HCT116 (cell line): ENCODE measurements around the gene PEX26.

ENCODE experiments used
- EGR1 ChIP-seq: IDR thresholded peaks from 2 replicates; pipeline ENCODE4 v1.6.1; 2012; ENCODE audit warnings: low read depth
- EZH2 ChIP-seq: fragments of 200-600 bp; sonication (generic); IDR thresholded peaks from 2 replicates; pipeline ENCODE4 v1.6.1; 2017; ENCODE audit warnings: antibody characterized with exemption, mixed run types
- EZH2phosphoT487 ChIP-seq: fragments of 200-600 bp; IDR thresholded peaks from 2 replicates; pipeline ENCODE4 v1.6.1; 2018; ENCODE audit warnings: antibody characterized with exemption, borderline replicate concordance
- FOSL1 ChIP-seq: IDR thresholded peaks from 2 replicates; pipeline ENCODE4 v1.6.1; 2012; ENCODE audit warnings: low read depth
- JUND ChIP-seq: IDR thresholded peaks from 2 replicates; pipeline ENCODE4 v1.6.1; 2012
- POLR2A ChIP-seq: IDR thresholded peaks from 2 replicates; pipeline ENCODE4 v1.7.0; 2011; ENCODE audit warnings: borderline replicate concordance; ENCODE audit not compliant: insufficient read depth, insufficient read length; ENCODE audit errors: extremely low read depth
- POLR2AphosphoS5 ChIP-seq: IDR thresholded peaks from 2 replicates; pipeline ENCODE4 v1.6.1; 2011; ENCODE audit warnings: mild to moderate bottlenecking, low read depth, low read length, moderate library complexity
- RAD21 ChIP-seq: IDR thresholded peaks from 2 replicates; pipeline ENCODE4 v1.6.1; 2012; ENCODE audit warnings: low read depth, mild to moderate bottlenecking
- SIN3A ChIP-seq: IDR thresholded peaks from 2 replicates; pipeline ENCODE4 v1.6.1; 2012; ENCODE audit warnings: low read depth
- TCF7L2 ChIP-seq: IDR thresholded peaks from 2 replicates; pipeline ENCODE4 v1.7.0; 2011; ENCODE audit warnings: borderline replicate concordance, inconsistent platforms; ENCODE audit not compliant: insufficient read depth, insufficient read length; ENCODE audit errors: extremely low read depth
- YY1 ChIP-seq: IDR thresholded peaks from 2 replicates; pipeline ENCODE4 v1.6.1; 2011; ENCODE audit warnings: low read length, low read depth, moderate library complexity, mild to moderate bottlenecking; ENCODE audit not compliant: insufficient replicate concordance; ENCODE audit errors: extremely low read depth
- ZFX ChIP-seq: fragments of 450-650 bp; IDR thresholded peaks from 2 replicates; pipeline ENCODE4 v1.6.1; 2017
- TF ChIP-seq, protein P1 (sequence below), 3 experiments: fragments of 200-600 bp in 1 of 3; sonication (generic) in 1 of 3; IDR thresholded peaks in 2 of 3; conservative IDR thresholded peaks in 1 of 3; 2 replicates each; pipeline ENCODE4 v1.5.1; 2012 to 2017; ENCODE audit warnings: low read depth in 2 of 3, low read length in 2 of 3, antibody characterized with exemption in 1 of 3, borderline replicate concordance in 1 of 3, control low read depth in 1 of 3, mild to moderate bottlenecking in 1 of 3, mixed read lengths in 1 of 3, mixed run types in 1 of 3, moderate library complexity in 1 of 3; ENCODE audit not compliant: insufficient read depth in 1 of 3
- TF ChIP-seq, protein P2 (sequence below): IDR thresholded peaks from 2 replicates; pipeline ENCODE4 v1.6.1; 2012; ENCODE audit warnings: low read depth

GRCh38 chr22:18032455-18033101 is 45.2 kb upstream of the PEX26 start:
- TF ChIP-seq, protein P1, sequence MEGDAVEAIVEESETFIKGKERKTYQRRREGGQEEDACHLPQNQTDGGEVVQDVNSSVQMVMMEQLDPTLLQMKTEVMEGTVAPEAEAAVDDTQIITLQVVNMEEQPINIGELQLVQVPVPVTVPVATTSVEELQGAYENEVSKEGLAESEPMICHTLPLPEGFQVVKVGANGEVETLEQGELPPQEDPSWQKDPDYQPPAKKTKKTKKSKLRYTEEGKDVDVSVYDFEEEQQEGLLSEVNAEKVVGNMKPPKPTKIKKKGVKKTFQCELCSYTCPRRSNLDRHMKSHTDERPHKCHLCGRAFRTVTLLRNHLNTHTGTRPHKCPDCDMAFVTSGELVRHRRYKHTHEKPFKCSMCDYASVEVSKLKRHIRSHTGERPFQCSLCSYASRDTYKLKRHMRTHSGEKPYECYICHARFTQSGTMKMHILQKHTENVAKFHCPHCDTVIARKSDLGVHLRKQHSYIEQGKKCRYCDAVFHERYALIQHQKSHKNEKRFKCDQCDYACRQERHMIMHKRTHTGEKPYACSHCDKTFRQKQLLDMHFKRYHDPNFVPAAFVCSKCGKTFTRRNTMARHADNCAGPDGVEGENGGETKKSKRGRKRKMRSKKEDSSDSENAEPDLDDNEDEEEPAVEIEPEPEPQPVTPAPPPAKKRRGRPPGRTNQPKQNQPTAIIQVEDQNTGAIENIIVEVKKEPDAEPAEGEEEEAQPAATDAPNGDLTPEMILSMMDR (IDR thresholded peaks at IDR 0.05 in 2 of 3, conservative IDR thresholded peaks at IDR 0.05 in 1 of 3; ENCODE audit: borderline replicate concordance in 1 of 3, insufficient read depth in 1 of 3, low read depth in 2 of 3, low read length in 2 of 3): no peak
- TF ChIP-seq POLR2AphosphoS5: no peak
- no peak for TF ChIP-seq TCF7L2
- TF ChIP-seq EGR1: no peak
- TF ChIP-seq RAD21: no peak
- TF ChIP-seq, protein P2, sequence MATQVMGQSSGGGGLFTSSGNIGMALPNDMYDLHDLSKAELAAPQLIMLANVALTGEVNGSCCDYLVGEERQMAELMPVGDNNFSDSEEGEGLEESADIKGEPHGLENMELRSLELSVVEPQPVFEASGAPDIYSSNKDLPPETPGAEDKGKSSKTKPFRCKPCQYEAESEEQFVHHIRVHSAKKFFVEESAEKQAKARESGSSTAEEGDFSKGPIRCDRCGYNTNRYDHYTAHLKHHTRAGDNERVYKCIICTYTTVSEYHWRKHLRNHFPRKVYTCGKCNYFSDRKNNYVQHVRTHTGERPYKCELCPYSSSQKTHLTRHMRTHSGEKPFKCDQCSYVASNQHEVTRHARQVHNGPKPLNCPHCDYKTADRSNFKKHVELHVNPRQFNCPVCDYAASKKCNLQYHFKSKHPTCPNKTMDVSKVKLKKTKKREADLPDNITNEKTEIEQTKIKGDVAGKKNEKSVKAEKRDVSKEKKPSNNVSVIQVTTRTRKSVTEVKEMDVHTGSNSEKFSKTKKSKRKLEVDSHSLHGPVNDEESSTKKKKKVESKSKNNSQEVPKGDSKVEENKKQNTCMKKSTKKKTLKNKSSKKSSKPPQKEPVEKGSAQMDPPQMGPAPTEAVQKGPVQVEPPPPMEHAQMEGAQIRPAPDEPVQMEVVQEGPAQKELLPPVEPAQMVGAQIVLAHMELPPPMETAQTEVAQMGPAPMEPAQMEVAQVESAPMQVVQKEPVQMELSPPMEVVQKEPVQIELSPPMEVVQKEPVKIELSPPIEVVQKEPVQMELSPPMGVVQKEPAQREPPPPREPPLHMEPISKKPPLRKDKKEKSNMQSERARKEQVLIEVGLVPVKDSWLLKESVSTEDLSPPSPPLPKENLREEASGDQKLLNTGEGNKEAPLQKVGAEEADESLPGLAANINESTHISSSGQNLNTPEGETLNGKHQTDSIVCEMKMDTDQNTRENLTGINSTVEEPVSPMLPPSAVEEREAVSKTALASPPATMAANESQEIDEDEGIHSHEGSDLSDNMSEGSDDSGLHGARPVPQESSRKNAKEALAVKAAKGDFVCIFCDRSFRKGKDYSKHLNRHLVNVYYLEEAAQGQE: no peak
- no peak for TF ChIP-seq EZH2phosphoT487
- TF ChIP-seq POLR2A: no peak
- peak; percentile 56 for TF ChIP-seq JUND
- TF ChIP-seq EZH2: no peak
- no peak for TF ChIP-seq FOSL1
- no peak for TF ChIP-seq SIN3A
- no peak for TF ChIP-seq YY1
- TF ChIP-seq ZFX: no peak
